Neural progenitor cell (in vitro differentiated cells): ENCODE measurements around the gene BRINP2.

Experiments
- EZH2 ChIP-seq: fragments of 200-600 bp; sonication (generic); IDR thresholded peaks from 2 replicates; pipeline ENCODE4 v1.6.1; 2017; ENCODE audit warnings: antibody characterized with exemption, mild to moderate bottlenecking, moderate library complexity
- TF ChIP-seq, protein P1 (sequence below): fragments of 200-600 bp; sonication (generic); IDR thresholded peaks from 2 replicates; pipeline ENCODE4 v1.5.1; 2017; ENCODE audit warnings: antibody characterized with exemption, mild to moderate bottlenecking

DNA sequence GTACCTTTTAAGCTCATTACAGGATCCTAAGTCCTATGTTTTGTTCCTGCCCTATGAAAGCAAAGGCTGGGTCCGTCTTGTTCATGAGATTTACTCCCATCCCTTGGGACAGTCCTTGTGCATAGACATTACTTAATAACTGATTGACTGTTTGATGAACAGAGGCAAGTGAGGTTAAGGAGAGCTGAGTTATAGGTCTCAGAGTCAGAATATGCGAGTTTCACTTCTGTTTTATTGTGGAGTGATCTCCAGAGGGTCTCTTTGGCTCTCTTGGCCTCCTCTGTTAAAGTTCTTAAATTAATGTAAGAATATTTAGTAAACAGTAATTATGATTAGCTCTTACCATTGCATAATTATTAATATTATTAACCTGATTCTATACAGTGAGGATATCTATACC is 52.6 kb downstream of the BRINP2 start:
- TF ChIP-seq, protein P1, sequence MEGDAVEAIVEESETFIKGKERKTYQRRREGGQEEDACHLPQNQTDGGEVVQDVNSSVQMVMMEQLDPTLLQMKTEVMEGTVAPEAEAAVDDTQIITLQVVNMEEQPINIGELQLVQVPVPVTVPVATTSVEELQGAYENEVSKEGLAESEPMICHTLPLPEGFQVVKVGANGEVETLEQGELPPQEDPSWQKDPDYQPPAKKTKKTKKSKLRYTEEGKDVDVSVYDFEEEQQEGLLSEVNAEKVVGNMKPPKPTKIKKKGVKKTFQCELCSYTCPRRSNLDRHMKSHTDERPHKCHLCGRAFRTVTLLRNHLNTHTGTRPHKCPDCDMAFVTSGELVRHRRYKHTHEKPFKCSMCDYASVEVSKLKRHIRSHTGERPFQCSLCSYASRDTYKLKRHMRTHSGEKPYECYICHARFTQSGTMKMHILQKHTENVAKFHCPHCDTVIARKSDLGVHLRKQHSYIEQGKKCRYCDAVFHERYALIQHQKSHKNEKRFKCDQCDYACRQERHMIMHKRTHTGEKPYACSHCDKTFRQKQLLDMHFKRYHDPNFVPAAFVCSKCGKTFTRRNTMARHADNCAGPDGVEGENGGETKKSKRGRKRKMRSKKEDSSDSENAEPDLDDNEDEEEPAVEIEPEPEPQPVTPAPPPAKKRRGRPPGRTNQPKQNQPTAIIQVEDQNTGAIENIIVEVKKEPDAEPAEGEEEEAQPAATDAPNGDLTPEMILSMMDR = no peak
- no peak for TF ChIP-seq EZH2
